ENCODE data around the gene POLR1E. TPM values are rescaled to one million over a fixed set of nuclear protein-coding genes. Genes with fewer than 3 reads are reported as not detected.

Gene POLR1E
- total RNA-seq, 1 experiment from 2014 or later: 21.8 TPM

- ChIA-PET CTCF (interaction anchor here (0.6 kb wide), 1 partner anchor 805 kb away, joined by 3 read pairs; no protein-coding TSS in a partner anchor), POLR2A (ENCODE audit: unreplicated experiment) (no interaction called here)
- Histone ChIP-seq H3K4me3 (no peak overlapping the region), H4K20me1 (ENCODE audit: insufficient read depth) (peaks cover 2% of the 10 kb centered on the region; the same call in 1 of the 2 replicates), H3F3A (ENCODE audit: insufficient read depth, low read depth) (no peaks in the 10 kb centered on the region), H3K27me3 (ENCODE audit: insufficient read depth, low read depth) (no peaks in the 10 kb centered on the region), H3K9me2 (ENCODE audit: insufficient read depth) (no peaks in the 10 kb centered on the region), H3K27ac (no peak overlapping the region), H3K9me3 (ENCODE audit: insufficient read depth, low read depth) (no peaks in the 10 kb centered on the region), H2AFZ (no peak overlapping the region), H3K36me3 (ENCODE audit: low read depth) (no peaks in the 10 kb centered on the region), H3K79me2 (ENCODE audit: low read depth) (0 out of 2 replicates have a peak, but pooled peaks cover 10% of the 10 kb centered on the region), H3K4me2 (no peak overlapping the region), H3K4me1 (replicated peaks; ENCODE audit: insufficient read depth) (no peaks in the 10 kb centered on the region)
- BruUV-seq (replicated peaks): no TSS peak
- TF ChIP-seq CTCF (conservative IDR thresholded peaks at IDR 0.05): no peak
- no peak for TF ChIP-seq EZH2 (IDR thresholded peaks at IDR 0.05; ENCODE audit: low read depth)
- intact Hi-C loops (cut with micrococcal nuclease; ENCODE audit: unreplicated experiment): no loop called here
- no peak for DNase-seq
Observed at GRCh38 chr9:37442556-37442955, 43.2 kb upstream of the POLR1E start.

GRCh38 chr9:37443566-37443965 is 42.2 kb upstream of the POLR1E start:
- POLR2A ChIA-PET (ENCODE audit: unreplicated experiment): no interaction called here
- Histone ChIP-seq H3K9me3 (ENCODE audit: insufficient read depth, low read depth) (no peaks in the 10 kb centered on the region), H3K79me2 (ENCODE audit: low read depth) (0 out of 2 replicates have a peak, but pooled peaks cover 14% of the 10 kb centered on the region), H3K4me2 (no peak overlapping the region), H4K20me1 (ENCODE audit: insufficient read depth) (peaks cover 2% of the 10 kb centered on the region; the same call in 1 of the 2 replicates), H3K9me2 (ENCODE audit: insufficient read depth) (no peaks in the 10 kb centered on the region), H3F3A (ENCODE audit: insufficient read depth, low read depth) (no peaks in the 10 kb centered on the region), H3K4me1 (replicated peaks; ENCODE audit: insufficient read depth) (no peaks in the 10 kb centered on the region), H3K27me3 (ENCODE audit: insufficient read depth, low read depth) (no peaks in the 10 kb centered on the region), H3K27ac (no peak overlapping the region), H3K36me3 (ENCODE audit: low read depth) (no peaks in the 10 kb centered on the region), H2AFZ (no peak overlapping the region), H3K4me3 (no peak overlapping the region)
- no peak for TF ChIP-seq EZH2 (IDR thresholded peaks at IDR 0.05; ENCODE audit: low read depth)
- TF ChIP-seq CTCF (conservative IDR thresholded peaks at IDR 0.05): no peak
- DNase-seq: no peak
- CTCF ChIA-PET: no interaction called here
- intact Hi-C loops (cut with micrococcal nuclease; ENCODE audit: unreplicated experiment): no loop called here
- BruUV-seq (replicated peaks): no TSS peak

- H3K27ac ChIP-seq: no peak overlapping the region
- no TSS peak for BruUV-seq (replicated peaks)
- H3F3A ChIP-seq (ENCODE audit: insufficient read depth, low read depth): no peaks in the 10 kb centered on the region
- no peak overlapping the region for H2AFZ ChIP-seq
- no peak overlapping the region for H3K4me2 ChIP-seq
- H3K9me3 ChIP-seq (ENCODE audit: insufficient read depth, low read depth): no peaks in the 10 kb centered on the region
- no peak for DNase-seq
- H3K79me2 ChIP-seq (ENCODE audit: low read depth): 0 out of 2 replicates have a peak, but pooled peaks cover 11% of the 10 kb centered on the region
- no peaks in the 10 kb centered on the region for H3K9me2 ChIP-seq (ENCODE audit: insufficient read depth)
- H3K36me3 ChIP-seq (ENCODE audit: low read depth): no peaks in the 10 kb centered on the region
- H3K27me3 ChIP-seq (ENCODE audit: insufficient read depth, low read depth): no peaks in the 10 kb centered on the region
- TF ChIP-seq EZH2 (IDR thresholded peaks at IDR 0.05; ENCODE audit: low read depth): no peak
- intact Hi-C loops (cut with micrococcal nuclease; ENCODE audit: unreplicated experiment): no loop called here
- ChIA-PET POLR2A (ENCODE audit: unreplicated experiment) (no interaction called here), CTCF (interaction anchor here (0.6 kb wide), 1 partner anchor 741 kb away, joined by 5 read pairs; no protein-coding TSS in a partner anchor)
- H4K20me1 ChIP-seq (ENCODE audit: insufficient read depth): peaks cover 2% of the 10 kb centered on the region; the same call in 1 of the 2 replicates
- no peaks in the 10 kb centered on the region for H3K4me1 ChIP-seq (replicated peaks; ENCODE audit: insufficient read depth)
- no peak overlapping the region for H3K4me3 ChIP-seq
Observed at GRCh38 chr9:37444890-37445289, 40.9 kb upstream of the POLR1E start.

- Histone ChIP-seq H3F3A (ENCODE audit: insufficient read depth, low read depth) (no peaks in the 10 kb centered on the region), H3K27me3 (ENCODE audit: insufficient read depth, low read depth) (no peaks in the 10 kb centered on the region), H2AFZ (no peak overlapping the region), H3K4me3 (no peak overlapping the region), H3K9me2 (ENCODE audit: insufficient read depth) (no peaks in the 10 kb centered on the region), H4K20me1 (ENCODE audit: insufficient read depth) (peaks cover 2% of the 10 kb centered on the region; the same call in 1 of the 2 replicates), H3K79me2 (ENCODE audit: low read depth) (0 out of 2 replicates have a peak, but pooled peaks cover 11% of the 10 kb centered on the region), H3K36me3 (ENCODE audit: low read depth) (no peaks in the 10 kb centered on the region), H3K4me1 (replicated peaks; ENCODE audit: insufficient read depth) (no peaks in the 10 kb centered on the region), H3K9me3 (ENCODE audit: insufficient read depth, low read depth) (no peaks in the 10 kb centered on the region), H3K27ac (no peak overlapping the region), H3K4me2 (no peak overlapping the region)
- DNase-seq: no peak
- CTCF ChIA-PET: no interaction called here
- intact Hi-C loops (cut with micrococcal nuclease; ENCODE audit: unreplicated experiment): no loop called here
- POLR2A ChIA-PET (ENCODE audit: unreplicated experiment): no interaction called here
- TF ChIP-seq CTCF (conservative IDR thresholded peaks at IDR 0.05): no peak
- no TSS peak for BruUV-seq (replicated peaks)
Observed at GRCh38 chr9:37445832-37446231, 39.9 kb upstream of the POLR1E start.
